Cardiac muscle cell (in vitro differentiated cells and primary cell): ENCODE measurements around the gene CTAGE9. TPM values are rescaled to one million over a fixed set of nuclear protein-coding genes. Genes with fewer than 3 reads are reported as not detected.

ENCODE experiments used
- DNase-seq, 2 donors: peaks; one replicate each; pipeline versions ENCODE4 v3.0.0 to v3.0.0-alpha.2; 2010 to 2017; ENCODE audit warnings: low read depth in 1 of 2, low spot score in 1 of 2
- H3K27ac ChIP-seq: fragments of 200-600 bp; sonication (generic); 2 replicates; pipeline ENCODE4 v1.5.1; 2016
- H3K27me3 ChIP-seq: fragments of 200-600 bp; sonication (generic); 2 replicates; pipeline ENCODE4 v1.6.0; 2016; ENCODE audit warnings: control low read depth
- H3K36me3 ChIP-seq: fragments of 200-600 bp; sonication (generic); 2 replicates; pipeline ENCODE4 v1.5.1; 2016; ENCODE audit warnings: control low read depth
- H3K4me1 ChIP-seq: fragments of 200-600 bp; sonication (generic); 2 replicates; pipeline ENCODE4 v1.8.1; 2017; ENCODE audit warnings: low read depth, mild to moderate bottlenecking, mixed run types
- H3K4me3 ChIP-seq: fragments of 200-600 bp; sonication (generic); 2 replicates; pipeline ENCODE4 v1.5.1; 2016; ENCODE audit warnings: mild to moderate bottlenecking
- H3K9me3 ChIP-seq: fragments of 200-600 bp; sonication (generic); 2 replicates; pipeline ENCODE4 v1.5.1; 2017; ENCODE audit warnings: low read depth, mild to moderate bottlenecking, control low read depth
- polyA plus RNA-seq: library from polyadenylated mRNA; unstranded; fragments of >200 nt; fragmentation: Nextera tagmentation; extraction: Ambion mirVana; gene quantifications from 2 replicates; pipeline ENCODE4 v1.2.1, GENCODE V29; 2016
- total RNA-seq: library from RNA; depleted of rRNA; stranded (reverse); fragments of >200 nt; gene quantifications from 2 replicates; pipeline ENCODE4 v1.2.3, GENCODE V29; 2016
- TF ChIP-seq, protein P1 (sequence below): IDR thresholded peaks from 2 replicates; pipeline ENCODE4 v1.5.1; 2012; ENCODE audit warnings: low read depth, mild to moderate bottlenecking, low read length

Gene CTAGE9
- total and polyA plus RNA-seq, 2 experiments from 2014 or later: not detected

DNA sequence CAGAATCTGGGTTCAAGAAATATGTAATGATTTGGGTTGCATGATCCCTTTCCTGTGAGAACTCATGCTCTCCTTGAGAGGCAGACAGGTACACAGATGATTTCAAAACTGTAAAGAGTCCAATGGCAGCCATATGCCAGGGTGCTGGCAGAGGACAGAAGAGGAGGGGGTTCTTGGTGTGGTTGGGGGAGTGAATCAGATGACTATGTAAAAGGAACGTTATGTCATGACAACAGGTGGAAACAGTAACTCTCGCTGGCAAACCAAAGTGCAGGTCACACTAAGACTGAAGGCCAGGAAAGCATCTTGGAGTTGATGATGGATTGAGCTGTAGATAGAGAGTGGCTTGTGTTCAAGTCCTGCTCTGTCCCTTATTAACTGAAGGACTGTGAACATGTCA, 29.9 kb downstream of the CTAGE9 start:
- no peak overlapping the region for H3K4me3 ChIP-seq
- no peak for DNase-seq
- TF ChIP-seq, protein P1, sequence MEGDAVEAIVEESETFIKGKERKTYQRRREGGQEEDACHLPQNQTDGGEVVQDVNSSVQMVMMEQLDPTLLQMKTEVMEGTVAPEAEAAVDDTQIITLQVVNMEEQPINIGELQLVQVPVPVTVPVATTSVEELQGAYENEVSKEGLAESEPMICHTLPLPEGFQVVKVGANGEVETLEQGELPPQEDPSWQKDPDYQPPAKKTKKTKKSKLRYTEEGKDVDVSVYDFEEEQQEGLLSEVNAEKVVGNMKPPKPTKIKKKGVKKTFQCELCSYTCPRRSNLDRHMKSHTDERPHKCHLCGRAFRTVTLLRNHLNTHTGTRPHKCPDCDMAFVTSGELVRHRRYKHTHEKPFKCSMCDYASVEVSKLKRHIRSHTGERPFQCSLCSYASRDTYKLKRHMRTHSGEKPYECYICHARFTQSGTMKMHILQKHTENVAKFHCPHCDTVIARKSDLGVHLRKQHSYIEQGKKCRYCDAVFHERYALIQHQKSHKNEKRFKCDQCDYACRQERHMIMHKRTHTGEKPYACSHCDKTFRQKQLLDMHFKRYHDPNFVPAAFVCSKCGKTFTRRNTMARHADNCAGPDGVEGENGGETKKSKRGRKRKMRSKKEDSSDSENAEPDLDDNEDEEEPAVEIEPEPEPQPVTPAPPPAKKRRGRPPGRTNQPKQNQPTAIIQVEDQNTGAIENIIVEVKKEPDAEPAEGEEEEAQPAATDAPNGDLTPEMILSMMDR: no peak
- no peaks in the 10 kb centered on the region for H3K36me3 ChIP-seq
- H3K4me1 ChIP-seq: no peaks in the 10 kb centered on the region
- H3K27ac ChIP-seq: no peak overlapping the region
- H3K27me3 ChIP-seq: no peaks in the 10 kb centered on the region
- H3K9me3 ChIP-seq: no peaks in the 10 kb centered on the region

DNA sequence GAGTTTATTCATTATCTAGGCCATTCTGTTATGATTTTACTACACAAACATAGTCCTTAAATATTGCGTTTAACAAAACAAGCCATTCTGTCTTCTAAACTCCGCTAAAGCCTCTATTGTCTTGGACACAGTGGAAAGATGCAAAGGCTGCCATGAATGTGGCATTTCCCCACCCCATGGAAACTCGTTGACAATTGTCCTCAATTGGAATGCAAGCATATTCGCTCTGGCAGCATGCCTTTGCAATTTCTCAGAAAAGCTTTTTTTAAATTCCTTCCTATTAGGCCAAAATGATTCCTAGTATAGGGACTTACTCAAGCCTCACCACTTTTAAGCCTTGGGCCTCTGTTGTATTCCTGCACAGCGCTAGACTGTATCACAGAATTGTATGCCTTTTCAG, 32.4 kb downstream of the CTAGE9 start:
- no peak for DNase-seq
- Histone ChIP-seq H3K36me3 (no peaks in the 10 kb centered on the region), H3K27ac (no peak overlapping the region), H3K4me1 (no peaks in the 10 kb centered on the region), H3K27me3 (no peaks in the 10 kb centered on the region), H3K9me3 (no peaks in the 10 kb centered on the region), H3K4me3 (no peak overlapping the region)
- TF ChIP-seq, protein P1: no peak

DNA sequence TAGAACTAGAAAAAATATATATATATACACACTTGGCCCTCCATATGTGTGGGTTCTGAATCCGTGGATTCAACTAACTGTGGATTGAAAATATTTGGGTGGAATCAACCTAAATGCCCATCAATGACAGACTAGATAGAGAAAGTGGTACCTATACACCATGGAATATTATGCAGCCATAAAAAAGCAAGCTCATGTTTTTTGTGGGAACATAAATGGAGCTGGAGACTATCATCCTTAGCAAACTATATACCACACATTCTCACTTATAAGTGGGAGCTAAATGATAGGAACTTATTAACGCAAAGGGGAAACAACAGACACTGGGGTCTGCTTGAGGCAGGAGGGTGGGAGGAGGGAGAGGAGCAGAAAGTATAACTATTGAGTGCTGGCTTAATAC, 37.6 kb downstream of the CTAGE9 start:
- TF ChIP-seq, protein P1: no peak
- no peak for DNase-seq

DNA sequence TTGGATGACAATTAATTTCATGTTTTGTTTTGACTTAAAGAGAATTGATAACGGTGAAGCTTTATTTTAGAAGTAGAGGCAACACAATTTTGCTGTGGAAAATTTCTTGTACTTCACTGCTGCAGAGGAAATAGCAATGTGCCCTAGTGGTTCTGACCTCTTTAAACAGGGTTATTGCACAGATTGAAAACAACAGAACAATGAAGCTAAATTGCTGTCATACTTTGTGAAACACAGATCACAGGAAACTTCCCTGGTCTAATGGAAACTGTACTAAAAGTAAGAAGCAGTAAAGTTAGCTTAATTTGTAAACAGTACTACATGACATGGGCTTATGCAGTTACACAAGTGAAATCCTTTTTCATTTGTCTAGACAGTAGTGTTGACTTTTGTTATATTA, 40.9 kb downstream of the CTAGE9 start:
- H3K27ac ChIP-seq: no peak overlapping the region
- H3K9me3 ChIP-seq: no peaks in the 10 kb centered on the region
- no peaks in the 10 kb centered on the region for H3K27me3 ChIP-seq
- no peak overlapping the region for H3K4me3 ChIP-seq
- peak in 1 of 2 donors; percentile 18 for DNase-seq
- no peaks in the 10 kb centered on the region for H3K36me3 ChIP-seq
- TF ChIP-seq, protein P1: no peak
- H3K4me1 ChIP-seq: no peaks in the 10 kb centered on the region

More for the DNA sequence above, 37.6 kb downstream of the CTAGE9 start:
- no peak overlapping the region for H3K27ac ChIP-seq
- H3K4me1 ChIP-seq: no peaks in the 10 kb centered on the region
- no peaks in the 10 kb centered on the region for H3K36me3 ChIP-seq
- H3K4me3 ChIP-seq: no peak overlapping the region
- no peaks in the 10 kb centered on the region for H3K27me3 ChIP-seq
- no peaks in the 10 kb centered on the region for H3K9me3 ChIP-seq

DNA sequence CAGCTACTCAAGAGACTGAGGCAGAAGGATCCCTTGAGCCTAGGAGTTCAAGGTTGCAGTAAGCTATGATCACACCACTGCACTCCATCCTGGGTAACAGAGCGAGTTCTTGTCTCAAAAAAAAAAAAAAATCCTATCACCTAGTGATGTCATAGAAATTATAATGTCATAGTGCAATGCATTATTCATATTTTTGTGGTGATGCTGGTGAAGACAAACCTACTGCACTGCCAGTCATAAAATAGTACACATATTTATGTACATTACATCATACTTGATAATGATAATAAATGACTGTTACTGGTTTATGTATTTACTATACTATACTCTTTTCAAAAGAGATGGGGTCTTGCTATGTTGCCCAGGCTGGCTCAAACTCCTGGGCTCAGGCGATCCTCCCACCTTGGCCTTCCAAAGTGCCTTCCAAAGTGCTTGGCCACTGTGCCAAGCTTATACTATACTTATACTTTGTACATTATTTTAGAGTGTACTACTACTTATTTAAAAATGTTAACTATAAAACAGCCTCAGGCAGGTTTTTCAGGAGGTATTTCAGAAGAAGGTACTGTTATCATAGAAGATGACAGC, 47.1 kb downstream of the CTAGE9 start:
- Histone ChIP-seq H3K4me1 (no peaks in the 10 kb centered on the region), H3K4me3 (no peak overlapping the region), H3K36me3 (no peaks in the 10 kb centered on the region)

More for the DNA sequence above, 47.1 kb downstream of the CTAGE9 start:
- Histone ChIP-seq H3K9me3 (no peaks in the 10 kb centered on the region), H3K27ac (no peak overlapping the region), H3K27me3 (no peaks in the 10 kb centered on the region)
- DNase-seq: no peak
- TF ChIP-seq, protein P1: no peak
